Colonic mucosa (tissue), 4 donors: Measurements from ENCODE around the gene C1QTNF7. TPM values are rescaled to one million over a fixed set of nuclear protein-coding genes. Genes with fewer than 3 reads are reported as not detected.

Source experiments
- DNase-seq: peaks from one replicate; pipeline ENCODE4 v3.0.0-alpha.2; 2020
- H3K27ac ChIP-seq: fragments of 200-600 bp; one replicate; pipeline ENCODE4 v1.8.0; 2021
- H3K27me3 ChIP-seq: fragments of 200-600 bp; one replicate; pipeline ENCODE4 v1.8.0; 2021
- H3K36me3 ChIP-seq: fragments of 200-600 bp; one replicate; pipeline ENCODE4 v1.8.0; 2021
- H3K4me1 ChIP-seq: fragments of 200-600 bp; one replicate; pipeline ENCODE4 v1.8.0; 2021; ENCODE audit warnings: mild to moderate bottlenecking
- H3K4me3 ChIP-seq: fragments of 200-600 bp; one replicate; pipeline ENCODE4 v1.8.0; 2021
- H3K9ac ChIP-seq, 2 donors: one replicate each; pipeline ENCODE4 v1.7.0; 2013; ENCODE audit warnings: control low read depth in 2 of 2, low read depth in 2 of 2, low read length in 2 of 2
- H3K9me3 ChIP-seq: fragments of 200-600 bp; one replicate; pipeline ENCODE4 v1.8.0; 2021
- intact Hi-C: fragments of 100-400 bp; cut with DNase I; formaldehyde crosslinking; loops from one replicate; pipeline ENCODE4 v1.14.1; 2022
- total RNA-seq, 2 donors: library from RNA; stranded (reverse); fragmentation: NEBNext Ultra II Directional in 1 of 2; extraction: Animal tissue kit (Norgen Biotek cat#: 25700) in 1 of 2; gene quantifications; one replicate each; pipeline ENCODE4 v1.2.1, GENCODE V29; 2021
- TF ChIP-seq, protein P1 (sequence below): fragments of 200-600 bp; IDR thresholded peaks from one replicate; pipeline ENCODE4 v1.8.0; 2022; ENCODE audit warnings: antibody characterized with exemption, mild to moderate bottlenecking
- donor health status: healthy.
- donor health status: DM: no; HTN: no; CAD: no.
- donor health status: DM: no; HTN: no; CAD: no.

The C1QTNF7 gene
- total RNA-seq, 2 donors from 2014 or later, result 0.94 to 4.2 TPM

DNA sequence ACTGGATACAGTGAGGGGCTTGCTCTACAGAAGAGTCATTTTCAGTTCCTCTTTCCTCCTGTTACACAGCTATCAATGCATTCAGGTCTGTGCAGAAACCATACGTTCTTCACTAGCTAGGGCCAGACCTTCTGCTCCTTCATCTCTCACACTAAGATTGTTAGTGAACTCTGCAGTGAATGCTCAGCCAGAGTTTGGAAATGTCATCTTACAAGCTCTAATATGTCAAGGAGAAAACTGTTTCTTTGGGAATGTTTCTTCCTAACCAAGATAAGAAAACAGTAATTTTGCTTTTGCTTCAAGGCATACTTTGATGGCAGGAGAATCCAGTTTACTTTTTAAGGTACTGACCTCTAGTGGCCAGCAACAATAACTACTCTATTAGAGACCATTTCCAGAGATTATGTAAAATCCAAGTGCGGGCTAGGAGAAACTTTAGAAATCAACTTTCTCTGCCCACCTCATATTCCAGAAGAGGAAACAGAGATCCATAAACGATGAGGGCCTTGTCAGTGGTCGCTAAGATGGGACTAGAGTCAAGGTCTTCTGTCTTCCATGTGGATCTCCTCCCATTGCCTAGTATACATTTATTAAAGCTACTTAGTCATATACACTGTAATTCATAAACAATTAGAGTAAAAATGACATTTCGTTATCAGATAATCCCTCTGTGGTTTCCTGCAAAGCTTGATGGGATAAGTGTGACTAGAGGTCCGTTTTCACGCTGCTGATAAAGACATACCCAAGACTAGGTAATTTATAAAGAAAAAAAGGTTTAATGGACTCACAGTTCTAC, 29.8 kb downstream of the C1QTNF7 start:
- no peaks in the 10 kb centered on the region for H3K27me3 ChIP-seq
- no peak for DNase-seq
- intact Hi-C loops, result loop anchor here (5.0 kb wide), 1 partner anchor 225 kb away; no protein-coding TSS in a partner anchor
- H3K27ac ChIP-seq, result no peak overlapping the region
- H3K9me3 ChIP-seq, result no peaks in the 10 kb centered on the region
- no peak overlapping the region for H3K9ac ChIP-seq
- no peak overlapping the region for H3K4me3 ChIP-seq
- TF ChIP-seq, protein P1, sequence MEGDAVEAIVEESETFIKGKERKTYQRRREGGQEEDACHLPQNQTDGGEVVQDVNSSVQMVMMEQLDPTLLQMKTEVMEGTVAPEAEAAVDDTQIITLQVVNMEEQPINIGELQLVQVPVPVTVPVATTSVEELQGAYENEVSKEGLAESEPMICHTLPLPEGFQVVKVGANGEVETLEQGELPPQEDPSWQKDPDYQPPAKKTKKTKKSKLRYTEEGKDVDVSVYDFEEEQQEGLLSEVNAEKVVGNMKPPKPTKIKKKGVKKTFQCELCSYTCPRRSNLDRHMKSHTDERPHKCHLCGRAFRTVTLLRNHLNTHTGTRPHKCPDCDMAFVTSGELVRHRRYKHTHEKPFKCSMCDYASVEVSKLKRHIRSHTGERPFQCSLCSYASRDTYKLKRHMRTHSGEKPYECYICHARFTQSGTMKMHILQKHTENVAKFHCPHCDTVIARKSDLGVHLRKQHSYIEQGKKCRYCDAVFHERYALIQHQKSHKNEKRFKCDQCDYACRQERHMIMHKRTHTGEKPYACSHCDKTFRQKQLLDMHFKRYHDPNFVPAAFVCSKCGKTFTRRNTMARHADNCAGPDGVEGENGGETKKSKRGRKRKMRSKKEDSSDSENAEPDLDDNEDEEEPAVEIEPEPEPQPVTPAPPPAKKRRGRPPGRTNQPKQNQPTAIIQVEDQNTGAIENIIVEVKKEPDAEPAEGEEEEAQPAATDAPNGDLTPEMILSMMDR, result peak; percentile 58
- no peaks in the 10 kb centered on the region for H3K36me3 ChIP-seq
- H3K4me1 ChIP-seq, result no peaks in the 10 kb centered on the region

GRCh38 chr4:15458616-15459015, 30.8 kb downstream of the C1QTNF7 start:
- Histone ChIP-seq H3K27ac (no peak overlapping the region), H3K27me3 (no peaks in the 10 kb centered on the region), H3K4me3 (no peak overlapping the region), H3K36me3 (no peaks in the 10 kb centered on the region), H3K4me1 (no peaks in the 10 kb centered on the region), H3K9ac (no peak overlapping the region), H3K9me3 (no peaks in the 10 kb centered on the region)
- TF ChIP-seq, protein P1, result no peak
- DNase-seq, result no peak
- intact Hi-C loops, result loop anchor here (5.0 kb wide), 1 partner anchor 226 kb away; no protein-coding TSS in a partner anchor

GRCh38 chr4:15459706-15460105, 31.9 kb downstream of the C1QTNF7 start:
- DNase-seq, result no peak
- no peak overlapping the region for H3K4me3 ChIP-seq
- no peaks in the 10 kb centered on the region for H3K36me3 ChIP-seq
- intact Hi-C loops, result loop anchor here (5.0 kb wide), 1 partner anchor 227 kb away; no protein-coding TSS in a partner anchor
- no peaks in the 10 kb centered on the region for H3K27me3 ChIP-seq
- TF ChIP-seq, protein P1, result no peak
- no peak overlapping the region for H3K27ac ChIP-seq
- H3K9me3 ChIP-seq, result no peaks in the 10 kb centered on the region
- H3K9ac ChIP-seq, result no peak overlapping the region
- no peaks in the 10 kb centered on the region for H3K4me1 ChIP-seq

- Histone ChIP-seq H3K27ac (no peak overlapping the region), H3K27me3 (no peaks in the 10 kb centered on the region), H3K4me1 (no peaks in the 10 kb centered on the region), H3K4me3 (no peak overlapping the region), H3K9me3 (no peaks in the 10 kb centered on the region), H3K36me3 (no peaks in the 10 kb centered on the region), H3K9ac (no peak overlapping the region)
- intact Hi-C loops, result no loop called here
- no peak for DNase-seq
- TF ChIP-seq, protein P1, result no peak
Measured at GRCh38 chr4:15466596-15466995, 38.8 kb downstream of the C1QTNF7 start.

- H3K27me3 ChIP-seq, result no peaks in the 10 kb centered on the region
- intact Hi-C loops, result no loop called here
- TF ChIP-seq, protein P1, result no peak
- H3K4me1 ChIP-seq, result no peaks in the 10 kb centered on the region
- no peak for DNase-seq
- no peaks in the 10 kb centered on the region for H3K9me3 ChIP-seq
- peak within 1 kb of the TSS; percentile 38 for H3K4me3 ChIP-seq
- H3K27ac ChIP-seq, result no peak within 1 kb of the TSS
- no peaks in the 10 kb centered on the region for H3K36me3 ChIP-seq
- peak within 1 kb of the TSS; percentile 50 to 52 for H3K9ac ChIP-seq
Measured at GRCh38 chr4:15469402-15470127, 41.7 kb downstream of the C1QTNF7 start, which contains the start of gene CC2D2A. Gene CC2D2A, plus strand, starts transcription at chr4:15469882. Its CDS starts 6,051 bp downstream, at chr4:15475933.
